Kidney (tissue), 14 donors: ENCODE measurements around the gene ENOX1. TPM values are rescaled to one million over a fixed set of nuclear protein-coding genes. Genes with fewer than 3 reads are reported as not detected.

Experiments used
- DNase-seq, 5 donors: peaks; one replicate each; pipeline ENCODE4 v3.0.0-alpha.2; 2013 to 2020
- FAIRE-seq: peaks from 2 replicates; lab custom pipeline; 2012; peaks lifted over from hg19 to GRCh38; lab: Jason Lieb, UNC
- H3K27ac ChIP-seq, 2 donors: one replicate each; pipeline ENCODE4 v1.7.0; 2013; ENCODE audit warnings: low read depth in 2 of 2, low read length in 2 of 2, inconsistent platforms in 1 of 2
- H3K27me3 ChIP-seq: one replicate; pipeline ENCODE4 v1.7.1; 2013; ENCODE audit warnings: low read length, inconsistent platforms; ENCODE audit not compliant: control insufficient read depth, insufficient read depth
- H3K36me3 ChIP-seq, 3 donors: one replicate each; pipeline versions ENCODE4 v1.7.0 to v1.7.1; 2013; ENCODE audit warnings: low read length in 3 of 3, control low read depth in 1 of 3, inconsistent platforms in 1 of 3; ENCODE audit not compliant: insufficient read depth in 3 of 3, control insufficient read depth in 2 of 3
- H3K4me1 ChIP-seq, 3 donors: one replicate each; pipeline versions ENCODE4 v1.7.0 to v1.7.1; 2013; ENCODE audit warnings: low read length in 3 of 3, inconsistent platforms in 1 of 3, low read depth in 1 of 3; ENCODE audit not compliant: control insufficient read depth in 2 of 3, insufficient read depth in 2 of 3
- H3K4me3 ChIP-seq, 3 donors: one replicate each; pipeline versions ENCODE4 v1.7.0 to v1.8.1; 2013; ENCODE audit warnings: low read length in 3 of 3, control low read depth in 1 of 3, inconsistent platforms in 1 of 3
- H3K9ac ChIP-seq, 3 donors: one replicate each; pipeline versions ENCODE4 v1.7.0 to v1.7.1; 2013; ENCODE audit warnings: low read length in 3 of 3, control low read depth in 1 of 3, inconsistent platforms in 1 of 3
- H3K9me3 ChIP-seq, 3 donors: one replicate each; pipeline versions ENCODE4 v1.7.0 to v1.7.1; 2013; ENCODE audit warnings: low read length in 3 of 3, control low read depth in 1 of 3, inconsistent platforms in 1 of 3; ENCODE audit not compliant: control insufficient read depth in 2 of 3, insufficient read depth in 1 of 3
- CTCF ChIP-seq: IDR thresholded peaks from 3 replicates; pipeline ENCODE4 v1.5.1; 2012; ENCODE audit warnings: mild to moderate bottlenecking, moderate library complexity, borderline replicate concordance; ENCODE audit not compliant: insufficient read depth; ENCODE audit errors: extremely low read depth
- intact Hi-C: fragments of 100-400 bp; cut with DNase I; formaldehyde crosslinking; loops from one replicate; pipeline ENCODE4 v1.11.1; 2022
- polyA plus RNA-seq: library from polyadenylated mRNA; stranded (reverse); fragments of 350-450 nt; fragmentation: Illumina TruSeq; extraction: RNeasy Lipid Tissue Mini Kit (QIAGEN cat#74804); gene quantifications from one replicate; pipeline ENCODE4 v1.2.3, GENCODE V29; 2014; ENCODE audit warnings: low read depth, low replicate concordance; ENCODE audit not compliant: insufficient read depth
- total RNA-seq: library from RNA; stranded (reverse); fragmentation: NEBNext Ultra II Directional; extraction: Animal tissue kit (Norgen Biotek cat#: 25700); gene quantifications from one replicate; pipeline ENCODE4 v1.2.1, GENCODE V29; 2021
- donor health status: control.
- donor health status: control.
- donor health status: control.
- donor health status: control.
- donor health status: control.
- donor health status: DM: yes; HTN: yes; CAD: no.
- donor health status: Normal renal cell carcinoma (clear cell type).

The ENOX1 gene
- total and polyA plus RNA-seq, 2 donors from 2014 or later, result 4.9 to 6.8 TPM

- FAIRE-seq, result no peak
Observed at GRCh38 chr13:43669101-43669500, 117.7 kb downstream of the ENOX1 start.

GRCh38 chr13:43666403-43666802, 120.4 kb downstream of the ENOX1 start:
- TF ChIP-seq CTCF, result no peak
- intact Hi-C loops, result no loop called here
- FAIRE-seq, result no peak

More at GRCh38 chr13:43669101-43669500, 117.7 kb downstream of the ENOX1 start:
- Histone ChIP-seq H3K27me3 (no peaks in the 10 kb centered on the region), H3K9ac (no peak overlapping the region), H3K4me3 (no peak overlapping the region), H3K4me1 (peaks cover 0 to 8% (median 5%) of the 10 kb centered on the region in 3 donors), H3K27ac (no peak overlapping the region), H3K36me3 (no peaks in the 10 kb centered on the region), H3K9me3 (no peaks in the 10 kb centered on the region)
- DNase-seq, result no peak
- intact Hi-C loops, result no loop called here
- TF ChIP-seq CTCF, result no peak

GRCh38 chr13:43665388-43665787, 121.4 kb downstream of the ENOX1 start:
- Histone ChIP-seq H3K4me1 (peaks cover 0 to 13% (median 5%) of the 10 kb centered on the region in 3 donors), H3K4me3 (no peak overlapping the region), H3K27ac (no peak overlapping the region), H3K27me3 (no peaks in the 10 kb centered on the region), H3K9ac (no peak overlapping the region), H3K36me3 (no peaks in the 10 kb centered on the region), H3K9me3 (no peaks in the 10 kb centered on the region)
- TF ChIP-seq CTCF, result no peak
- DNase-seq (no peak), FAIRE-seq (no peak)
- intact Hi-C loops, result no loop called here

More at GRCh38 chr13:43666403-43666802, 120.4 kb downstream of the ENOX1 start:
- no peaks in the 10 kb centered on the region for H3K36me3 ChIP-seq
- peaks cover 0 to 13% (median 5%) of the 10 kb centered on the region in 3 donors for H3K4me1 ChIP-seq
- no peak for DNase-seq
- no peaks in the 10 kb centered on the region for H3K9me3 ChIP-seq
- H3K27me3 ChIP-seq, result no peaks in the 10 kb centered on the region
- H3K4me3 ChIP-seq, result no peak overlapping the region
- no peak overlapping the region for H3K27ac ChIP-seq
- H3K9ac ChIP-seq, result no peak overlapping the region

DNA sequence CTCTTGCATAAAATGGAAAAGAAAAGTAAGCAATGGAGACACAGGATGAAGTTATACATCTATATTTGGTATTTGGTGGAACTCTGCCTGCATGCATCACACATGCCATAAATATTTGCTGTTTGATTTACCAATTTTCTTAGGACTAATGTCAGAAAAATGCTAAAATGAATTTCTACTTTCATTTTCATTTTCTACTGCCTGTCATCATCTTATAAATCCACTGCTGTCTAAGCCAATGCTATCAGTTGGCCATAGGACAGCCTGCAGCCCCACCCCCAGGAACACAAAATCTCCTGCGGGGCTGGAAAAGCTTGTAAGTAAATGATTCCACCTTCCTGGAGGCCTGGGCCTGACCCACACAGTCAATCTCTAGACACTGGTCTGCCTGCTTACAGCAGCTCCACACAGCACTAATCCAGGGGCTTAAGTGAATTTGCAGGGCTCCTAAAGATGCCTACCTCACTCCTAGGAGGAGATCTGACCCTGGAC, 122.0 kb downstream of the ENOX1 start:
- Histone ChIP-seq H3K9me3 (no peaks in the 10 kb centered on the region), H3K4me1 (peaks cover 0 to 13% (median 5%) of the 10 kb centered on the region in 3 donors), H3K4me3 (no peak overlapping the region), H3K27ac (no peak overlapping the region), H3K9ac (no peak overlapping the region), H3K36me3 (no peaks in the 10 kb centered on the region), H3K27me3 (no peaks in the 10 kb centered on the region)
- DNase-seq, result peak in 4 of 5 donors; percentile 14 to 52 (median 38)
- no peak for FAIRE-seq
- no peak for TF ChIP-seq CTCF
- intact Hi-C loops, result no loop called here
